ENCODE measurements around the gene NIFK.

The NIFK gene

GRCh38 chr2:121736462-121737336 lies at the start of gene NIFK:
TSS of gene NIFK (minus strand) at chr2:121736875. CDS start at chr2:121736850, 25 bp downstream.
- Histone ChIP-seq H3K27ac (ENCODE audit: low read depth, low read length) (peak within 1 kb of the TSS; percentile 78), H3K4me1 (ENCODE audit: control insufficient read depth, insufficient read depth, low read length) (peaks cover 6% of the 10 kb centered on the region; the same call in 1 of the 2 replicates), H3K9me3 (ENCODE audit: control insufficient read depth, insufficient read depth, low read length) (no peaks in the 10 kb centered on the region)

DNA sequence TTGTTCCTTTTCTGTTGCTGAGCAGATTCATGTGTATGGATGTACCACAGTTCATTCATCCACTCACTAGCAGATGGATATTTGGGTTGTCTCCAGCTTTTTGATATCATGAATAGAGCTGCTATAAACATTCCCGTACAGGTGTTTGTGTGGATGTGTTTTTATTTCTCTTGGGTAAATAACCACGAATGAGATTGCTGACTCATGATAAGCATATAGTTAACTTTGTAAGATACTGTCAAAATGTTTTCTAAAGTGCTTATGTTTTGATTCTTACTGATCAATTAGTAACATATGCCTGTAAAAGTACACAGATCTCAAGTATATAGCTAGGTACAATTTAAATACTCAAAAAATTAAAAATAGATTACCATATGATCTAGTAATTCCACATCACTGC lies 46.5 kb upstream of the NIFK start:
- no peak overlapping the region for H3K9ac ChIP-seq (ENCODE audit: low read depth, low read length)
- H3K36me3 ChIP-seq (ENCODE audit: control insufficient read depth, insufficient read depth, low read length) = no peaks in the 10 kb centered on the region
- no peak overlapping the region for H3K27ac ChIP-seq (ENCODE audit: low read depth, low read length)
- peaks cover 4% of the 10 kb centered on the region; the same call in 1 of the 2 replicates for H3K4me1 ChIP-seq (ENCODE audit: control insufficient read depth, insufficient read depth, low read length)
- no peaks in the 10 kb centered on the region for H3K9me3 ChIP-seq (ENCODE audit: control insufficient read depth, insufficient read depth, low read length)
- no peak overlapping the region for H3K4me3 ChIP-seq (ENCODE audit: low read depth, low read length)
- no peaks in the 10 kb centered on the region for H3K27me3 ChIP-seq (ENCODE audit: control insufficient read depth, insufficient read depth, low read length)

More at GRCh38 chr2:121736462-121737336, at the start of gene NIFK:
- Histone ChIP-seq H3K36me3 (ENCODE audit: control insufficient read depth, insufficient read depth, low read length) (peaks cover 35% of the 10 kb centered on the region), H3K9ac (ENCODE audit: low read depth, low read length) (peak within 1 kb of the TSS; percentile 85), H3K4me3 (ENCODE audit: low read depth, low read length) (peak within 1 kb of the TSS; percentile 91), H3K27me3 (ENCODE audit: control insufficient read depth, insufficient read depth, low read length) (no peaks in the 10 kb centered on the region)

DNA sequence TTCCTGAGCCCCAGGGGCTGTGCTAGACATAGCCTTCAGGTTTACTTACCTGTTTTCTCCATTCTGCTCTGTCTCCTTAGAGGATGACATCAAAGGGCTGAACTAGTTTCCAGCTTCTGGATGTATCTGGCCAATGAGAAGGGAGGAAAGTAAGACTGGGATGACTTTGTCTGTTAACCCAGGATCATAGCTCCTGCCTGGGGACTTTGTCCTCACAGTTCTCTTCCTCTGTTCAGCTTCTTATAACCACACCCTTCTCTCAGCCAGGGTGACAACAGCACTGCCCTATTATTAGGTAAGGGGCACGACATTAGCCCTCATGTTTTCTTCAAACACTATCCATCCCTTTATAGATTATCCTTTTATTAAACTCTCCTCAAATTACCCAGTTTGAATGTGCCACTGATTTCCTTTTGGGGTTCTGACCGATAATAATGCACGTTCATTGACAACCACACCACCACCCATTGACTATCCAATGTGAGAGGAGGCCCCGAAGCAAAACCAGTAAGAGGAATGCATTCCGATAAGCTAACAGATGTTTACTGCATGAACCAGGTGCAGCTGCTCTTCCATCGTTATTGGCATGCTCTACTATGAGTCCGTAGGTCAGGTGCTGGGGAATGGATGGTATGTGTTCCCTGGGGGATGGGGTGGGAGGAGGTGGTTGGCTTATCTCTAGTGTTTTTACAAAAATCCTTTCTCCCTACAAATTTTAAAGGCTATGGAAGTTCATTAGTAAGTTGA lies 42.2 kb upstream of the NIFK start:
- Histone ChIP-seq H3K9me3 (ENCODE audit: control insufficient read depth, insufficient read depth, low read length) (no peaks in the 10 kb centered on the region), H3K4me1 (ENCODE audit: control insufficient read depth, insufficient read depth, low read length) (peaks cover 4% of the 10 kb centered on the region; the same call in 1 of the 2 replicates), H3K4me3 (ENCODE audit: low read depth, low read length) (no peak overlapping the region), H3K36me3 (ENCODE audit: control insufficient read depth, insufficient read depth, low read length) (no peaks in the 10 kb centered on the region), H3K27ac (ENCODE audit: low read depth, low read length) (no peak overlapping the region), H3K9ac (ENCODE audit: low read depth, low read length) (no peak overlapping the region), H3K27me3 (ENCODE audit: control insufficient read depth, insufficient read depth, low read length) (no peaks in the 10 kb centered on the region)

DNA sequence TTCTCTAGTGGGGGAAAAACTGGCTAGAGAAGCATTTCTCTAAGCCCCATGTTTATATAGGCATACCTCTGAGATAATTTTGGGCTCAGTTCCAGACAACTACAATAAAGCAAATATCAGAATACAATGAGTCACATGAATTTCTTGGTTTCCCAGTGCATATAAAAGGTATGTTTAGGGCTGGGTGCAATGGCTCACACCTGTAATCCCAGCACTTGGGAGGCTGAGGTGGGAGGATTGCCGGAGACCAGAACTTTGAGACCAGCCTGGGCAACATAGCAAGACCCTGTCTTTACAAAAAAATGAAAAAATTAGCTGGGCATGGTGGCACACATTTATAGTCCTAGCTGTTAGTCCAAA lies 41.0 kb upstream of the NIFK start:
- H3K4me3 ChIP-seq (ENCODE audit: low read depth, low read length) = no peak overlapping the region
- H3K9ac ChIP-seq (ENCODE audit: low read depth, low read length) = no peak overlapping the region
- H3K27ac ChIP-seq (ENCODE audit: low read depth, low read length) = no peak overlapping the region
- H3K36me3 ChIP-seq (ENCODE audit: control insufficient read depth, insufficient read depth, low read length) = no peaks in the 10 kb centered on the region
- H3K27me3 ChIP-seq (ENCODE audit: control insufficient read depth, insufficient read depth, low read length) = no peaks in the 10 kb centered on the region
- peaks cover 4% of the 10 kb centered on the region; the same call in 1 of the 2 replicates for H3K4me1 ChIP-seq (ENCODE audit: control insufficient read depth, insufficient read depth, low read length)
- H3K9me3 ChIP-seq (ENCODE audit: control insufficient read depth, insufficient read depth, low read length) = no peaks in the 10 kb centered on the region

- H3K27me3 ChIP-seq (ENCODE audit: control insufficient read depth, insufficient read depth, low read length) = no peaks in the 10 kb centered on the region
- no peaks in the 10 kb centered on the region for H3K9me3 ChIP-seq (ENCODE audit: control insufficient read depth, insufficient read depth, low read length)
- peaks cover 6% of the 10 kb centered on the region; the same call in 1 of the 2 replicates for H3K4me1 ChIP-seq (ENCODE audit: control insufficient read depth, insufficient read depth, low read length)
- no peaks in the 10 kb centered on the region for H3K36me3 ChIP-seq (ENCODE audit: control insufficient read depth, insufficient read depth, low read length)
- H3K4me3 ChIP-seq (ENCODE audit: low read depth, low read length) = no peak overlapping the region
- no peak overlapping the region for H3K9ac ChIP-seq (ENCODE audit: low read depth, low read length)
- H3K27ac ChIP-seq (ENCODE audit: low read depth, low read length) = no peak overlapping the region
These were observed 40.4 kb upstream of the NIFK start for GRCh38 chr2:121776885-121777698.

DNA sequence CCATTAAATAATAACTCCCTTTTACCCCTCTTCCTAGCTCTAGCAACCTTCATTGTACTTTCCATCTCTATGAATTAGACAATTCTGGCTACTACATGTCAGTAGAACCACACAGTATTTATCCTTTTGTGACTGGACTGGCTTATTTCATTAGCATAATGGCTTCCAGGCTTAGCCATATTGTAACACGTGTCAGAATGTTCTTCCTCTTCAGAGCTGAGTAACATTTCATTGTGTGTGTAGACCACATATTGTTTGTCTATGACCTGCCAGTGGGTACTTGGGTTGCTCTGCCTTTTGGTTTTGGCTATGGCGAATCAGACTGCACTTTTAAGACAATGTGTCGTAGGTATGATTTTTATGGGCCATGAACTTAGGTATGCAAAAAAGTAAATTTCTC lies 39.7 kb upstream of the NIFK start:
- no peaks in the 10 kb centered on the region for H3K27me3 ChIP-seq (ENCODE audit: control insufficient read depth, insufficient read depth, low read length)
- H3K9ac ChIP-seq (ENCODE audit: low read depth, low read length) = no peak overlapping the region
- no peaks in the 10 kb centered on the region for H3K36me3 ChIP-seq (ENCODE audit: control insufficient read depth, insufficient read depth, low read length)
- H3K9me3 ChIP-seq (ENCODE audit: control insufficient read depth, insufficient read depth, low read length) = no peaks in the 10 kb centered on the region
- H3K4me3 ChIP-seq (ENCODE audit: low read depth, low read length) = no peak overlapping the region
- H3K27ac ChIP-seq (ENCODE audit: low read depth, low read length) = no peak overlapping the region
- peaks cover 6% of the 10 kb centered on the region; the same call in 1 of the 2 replicates for H3K4me1 ChIP-seq (ENCODE audit: control insufficient read depth, insufficient read depth, low read length)

- H3K27me3 ChIP-seq (ENCODE audit: control insufficient read depth, insufficient read depth, low read length) = no peaks in the 10 kb centered on the region
- no peak overlapping the region for H3K27ac ChIP-seq (ENCODE audit: low read depth, low read length)
- no peak overlapping the region for H3K9ac ChIP-seq (ENCODE audit: low read depth, low read length)
- peaks cover 6% of the 10 kb centered on the region; the same call in 1 of the 2 replicates for H3K4me1 ChIP-seq (ENCODE audit: control insufficient read depth, insufficient read depth, low read length)
- no peak overlapping the region for H3K4me3 ChIP-seq (ENCODE audit: low read depth, low read length)
- no peaks in the 10 kb centered on the region for H3K36me3 ChIP-seq (ENCODE audit: control insufficient read depth, insufficient read depth, low read length)
- H3K9me3 ChIP-seq (ENCODE audit: control insufficient read depth, insufficient read depth, low read length) = no peaks in the 10 kb centered on the region
These were observed 37.6 kb upstream of the NIFK start for GRCh38 chr2:121774235-121774634.

GRCh38 chr2:121771976-121772742 lies 35.5 kb upstream of the NIFK start:
- Histone ChIP-seq H3K27ac (ENCODE audit: low read depth, low read length) (no peak overlapping the region), H3K27me3 (ENCODE audit: control insufficient read depth, insufficient read depth, low read length) (no peaks in the 10 kb centered on the region), H3K9me3 (ENCODE audit: control insufficient read depth, insufficient read depth, low read length) (no peaks in the 10 kb centered on the region), H3K9ac (ENCODE audit: low read depth, low read length) (no peak overlapping the region), H3K4me1 (ENCODE audit: control insufficient read depth, insufficient read depth, low read length) (peaks cover 2% of the 10 kb centered on the region; the same call in 1 of the 2 replicates), H3K36me3 (ENCODE audit: control insufficient read depth, insufficient read depth, low read length) (peaks cover 15% of the 10 kb centered on the region), H3K4me3 (ENCODE audit: low read depth, low read length) (no peak overlapping the region)

GRCh38 chr2:121768143-121768755 lies 31.6 kb upstream of the NIFK start:
- Histone ChIP-seq H3K4me3 (ENCODE audit: low read depth, low read length) (no peak overlapping the region), H3K9me3 (ENCODE audit: control insufficient read depth, insufficient read depth, low read length) (no peaks in the 10 kb centered on the region), H3K27ac (ENCODE audit: low read depth, low read length) (no peak overlapping the region), H3K4me1 (ENCODE audit: control insufficient read depth, insufficient read depth, low read length) (peaks cover 2% of the 10 kb centered on the region; the same call in 1 of the 2 replicates), H3K27me3 (ENCODE audit: control insufficient read depth, insufficient read depth, low read length) (no peaks in the 10 kb centered on the region), H3K36me3 (ENCODE audit: control insufficient read depth, insufficient read depth, low read length) (peaks cover 54% of the 10 kb centered on the region), H3K9ac (ENCODE audit: low read depth, low read length) (no peak overlapping the region)

- Histone ChIP-seq H3K27ac (ENCODE audit: low read depth, low read length) (no peak overlapping the region), H3K4me1 (ENCODE audit: control insufficient read depth, insufficient read depth, low read length) (no peaks in the 10 kb centered on the region), H3K27me3 (ENCODE audit: control insufficient read depth, insufficient read depth, low read length) (no peaks in the 10 kb centered on the region), H3K9ac (ENCODE audit: low read depth, low read length) (no peak overlapping the region), H3K4me3 (ENCODE audit: low read depth, low read length) (no peak overlapping the region), H3K9me3 (ENCODE audit: control insufficient read depth, insufficient read depth, low read length) (no peaks in the 10 kb centered on the region), H3K36me3 (ENCODE audit: control insufficient read depth, insufficient read depth, low read length) (peaks cover 68% of the 10 kb centered on the region)
These were observed 29.9 kb upstream of the NIFK start for GRCh38 chr2:121766624-121767023.
